Keratinocyte (primary cell): Measurements from ENCODE around the gene CAST. TPM values are rescaled to one million over a fixed set of nuclear protein-coding genes. Genes with fewer than 3 reads are reported as not detected.

Experiments used
- DNase-seq: peaks from one replicate; pipeline ENCODE4 v3.0.0-alpha.2; 2011; ENCODE audit warnings: low read depth, missing footprints, low spot score
- FAIRE-seq: peaks from 2 replicates; lab custom pipeline; 2011; peaks lifted over from hg19 to GRCh38; lab: Jason Lieb, UNC
- H2AFZ ChIP-seq: 2 replicates; pipeline ENCODE4 v1.6.0; 2012; ENCODE audit warnings: low read length, control low read depth, inconsistent platforms; ENCODE audit not compliant: control insufficient read depth
- H3K27ac ChIP-seq: 2 replicates; pipeline ENCODE4 v1.5.1; 2011; ENCODE audit warnings: low read length; ENCODE audit not compliant: control insufficient read depth, insufficient read depth
- H3K27me3 ChIP-seq: 3 replicates; pipeline ENCODE4 v1.6.0; 2011; ENCODE audit warnings: low read length; ENCODE audit not compliant: control insufficient read depth, insufficient read depth; ENCODE audit errors: extremely low read depth
- H3K36me3 ChIP-seq, 2 experiments: 2 replicates in 1 of 2; 3 replicates in 1 of 2; pipeline ENCODE4 v1.5.1; 2011; ENCODE audit warnings: low read length in 2 of 2, mild to moderate bottlenecking in 1 of 2; ENCODE audit not compliant: control insufficient read depth in 2 of 2, insufficient read depth in 2 of 2; ENCODE audit errors: extremely low read depth in 1 of 2
- H3K4me1 ChIP-seq: 3 replicates; pipeline ENCODE4 v1.5.1; 2011; ENCODE audit warnings: low read length; ENCODE audit not compliant: control insufficient read depth, insufficient read depth; ENCODE audit errors: extremely low read depth
- H3K4me2 ChIP-seq: 3 replicates; pipeline ENCODE4 v1.6.0; 2011; ENCODE audit warnings: low read depth, low read length; ENCODE audit not compliant: control insufficient read depth, insufficient read depth; ENCODE audit errors: extremely low read depth
- H3K4me3 ChIP-seq, 3 experiments: fragments of 200-600 bp in 1 of 3; sonication (generic) in 1 of 3; 2 replicates in 2 of 3; 3 replicates in 1 of 3; pipeline ENCODE4 v1.5.1; 2011 to 2016; ENCODE audit warnings: low read length in 3 of 3, mild to moderate bottlenecking in 3 of 3, control low read depth in 2 of 3, inconsistent platforms in 1 of 3, low read depth in 1 of 3, mixed read lengths in 1 of 3, mixed run types in 1 of 3, moderate library complexity in 1 of 3; ENCODE audit not compliant: control insufficient read depth in 2 of 3, insufficient read depth in 2 of 3; ENCODE audit errors: extremely low read depth in 1 of 3
- H3K79me2 ChIP-seq: 2 replicates; pipeline ENCODE4 v1.6.0; 2012; ENCODE audit warnings: low read length; ENCODE audit not compliant: control insufficient read depth, insufficient read depth
- H3K9ac ChIP-seq: 3 replicates; pipeline ENCODE4 v1.6.0; 2011; ENCODE audit warnings: low read length; ENCODE audit not compliant: control insufficient read depth, insufficient read depth; ENCODE audit errors: extremely low read depth
- H3K9me1 ChIP-seq: 3 replicates; pipeline ENCODE4 v1.6.0; 2011; ENCODE audit warnings: low read length; ENCODE audit not compliant: control insufficient read depth, insufficient read depth; ENCODE audit errors: extremely low read depth
- H3K9me3 ChIP-seq: 2 replicates; pipeline ENCODE4 v1.5.1; 2012; ENCODE audit warnings: low read depth, low read length; ENCODE audit not compliant: control insufficient read depth
- H4K20me1 ChIP-seq: 3 replicates; pipeline ENCODE4 v1.6.0; 2011; ENCODE audit warnings: low read length; ENCODE audit not compliant: control insufficient read depth, insufficient read depth; ENCODE audit errors: extremely low read depth
- EZH2 ChIP-seq: IDR thresholded peaks from one replicate; pipeline ENCODE4 v1.6.1; 2012; ENCODE audit warnings: inconsistent platforms, mild to moderate bottlenecking, low read length, moderate library complexity
- dilution Hi-C: fragments of 300-500 bp; cut with MboI; formaldehyde crosslinking; loops from one replicate; pipeline ENCODE4 v1.7.0; 2020; ENCODE audit warnings: low sequenced_read_pairs; ENCODE audit not compliant: extremely low pct_ligation_motif_present
- polyA plus RNA-seq, 5 experiments: library from polyadenylated mRNA; depleted of rRNA in 3 of 5; stranded (reverse) in 3 of 5; stranded (forward) in 1 of 5; unstranded in 1 of 5; fragments of >200 nt; gene quantifications; 1 replicate in 1 of 5; 2 replicates in 3 of 5; 3 replicates in 1 of 5; pipeline versions ENCODE4 v1.2.1 to v1.2.3, GENCODE V29; 2011 to 2012; ENCODE audit warnings: missing spikeins in 2 of 5, low read depth in 1 of 5, low replicate concordance in 1 of 5
- TF ChIP-seq, protein P1 (sequence below), 3 experiments: IDR thresholded peaks in 1 of 3; conservative IDR thresholded peaks in 1 of 3; optimal IDR thresholded peaks in 1 of 3; 2 replicates in 2 of 3; 3 replicates in 1 of 3; pipeline versions ENCODE3 to v1.5.1; 2011; ENCODE audit warnings: low read length in 3 of 3, mild to moderate bottlenecking in 3 of 3, moderate library complexity in 2 of 3, control low read depth in 1 of 3, inconsistent platforms in 1 of 3; ENCODE audit not compliant: insufficient read depth in 2 of 3; ENCODE audit errors: extremely low read depth in 1 of 3

Gene CAST
- polyA plus RNA-seq, 1 donor (not counting 4 experiments of a cell fraction or from before 2014, with no cell fraction given): 238 TPM

DNA sequence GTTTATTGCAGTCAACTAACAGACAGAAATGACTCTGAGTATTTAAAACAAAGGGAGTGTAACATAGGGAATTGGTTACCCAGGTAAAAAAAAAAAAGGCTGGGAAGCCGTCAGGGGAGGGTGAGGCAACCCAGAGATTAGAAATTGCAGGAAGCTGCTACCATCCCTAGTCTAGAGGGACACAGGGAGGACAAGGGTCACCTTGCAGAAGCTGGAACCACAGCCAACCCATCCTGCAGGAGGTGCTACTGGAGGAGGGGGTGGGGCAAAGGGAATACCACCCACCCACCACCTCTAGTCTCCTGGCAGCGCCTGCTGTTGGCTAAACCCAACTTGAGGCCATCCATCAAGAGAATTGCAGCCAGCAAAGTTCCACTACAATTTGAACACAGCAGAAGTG, 6.5 kb downstream of the CAST start:
- no peak for TF ChIP-seq EZH2
- TF ChIP-seq, protein P1, sequence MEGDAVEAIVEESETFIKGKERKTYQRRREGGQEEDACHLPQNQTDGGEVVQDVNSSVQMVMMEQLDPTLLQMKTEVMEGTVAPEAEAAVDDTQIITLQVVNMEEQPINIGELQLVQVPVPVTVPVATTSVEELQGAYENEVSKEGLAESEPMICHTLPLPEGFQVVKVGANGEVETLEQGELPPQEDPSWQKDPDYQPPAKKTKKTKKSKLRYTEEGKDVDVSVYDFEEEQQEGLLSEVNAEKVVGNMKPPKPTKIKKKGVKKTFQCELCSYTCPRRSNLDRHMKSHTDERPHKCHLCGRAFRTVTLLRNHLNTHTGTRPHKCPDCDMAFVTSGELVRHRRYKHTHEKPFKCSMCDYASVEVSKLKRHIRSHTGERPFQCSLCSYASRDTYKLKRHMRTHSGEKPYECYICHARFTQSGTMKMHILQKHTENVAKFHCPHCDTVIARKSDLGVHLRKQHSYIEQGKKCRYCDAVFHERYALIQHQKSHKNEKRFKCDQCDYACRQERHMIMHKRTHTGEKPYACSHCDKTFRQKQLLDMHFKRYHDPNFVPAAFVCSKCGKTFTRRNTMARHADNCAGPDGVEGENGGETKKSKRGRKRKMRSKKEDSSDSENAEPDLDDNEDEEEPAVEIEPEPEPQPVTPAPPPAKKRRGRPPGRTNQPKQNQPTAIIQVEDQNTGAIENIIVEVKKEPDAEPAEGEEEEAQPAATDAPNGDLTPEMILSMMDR (optimal IDR thresholded peaks at IDR 0.05 in 1 of 3, IDR thresholded peaks at IDR 0.05 in 1 of 3, conservative IDR thresholded peaks at IDR 0.05 in 1 of 3; ENCODE audit: extremely low read depth in 1 of 3, insufficient read depth in 2 of 3, low read length in 3 of 3): no peak
- no peak overlapping the region for H3K27ac ChIP-seq
- dilution Hi-C loops: no loop called here
- FAIRE-seq (no peak), DNase-seq (no peak)
- no peak overlapping the region for H3K9ac ChIP-seq
- no peaks in the 10 kb centered on the region for H3K9me1 ChIP-seq
- H3K4me1 ChIP-seq: peaks cover 11% of the 10 kb centered on the region
- no peak overlapping the region for H3K4me3 ChIP-seq
- H3K4me2 ChIP-seq: no peak overlapping the region
- H3K36me3 ChIP-seq: peaks cover 4% of the 10 kb centered on the region in 2 experiments
- no peaks in the 10 kb centered on the region for H3K27me3 ChIP-seq
- H4K20me1 ChIP-seq: peaks cover 9% of the 10 kb centered on the region
- no peak overlapping the region for H2AFZ ChIP-seq
- no peaks in the 10 kb centered on the region for H3K9me3 ChIP-seq
- peaks cover 90% of the 10 kb centered on the region for H3K79me2 ChIP-seq

DNA sequence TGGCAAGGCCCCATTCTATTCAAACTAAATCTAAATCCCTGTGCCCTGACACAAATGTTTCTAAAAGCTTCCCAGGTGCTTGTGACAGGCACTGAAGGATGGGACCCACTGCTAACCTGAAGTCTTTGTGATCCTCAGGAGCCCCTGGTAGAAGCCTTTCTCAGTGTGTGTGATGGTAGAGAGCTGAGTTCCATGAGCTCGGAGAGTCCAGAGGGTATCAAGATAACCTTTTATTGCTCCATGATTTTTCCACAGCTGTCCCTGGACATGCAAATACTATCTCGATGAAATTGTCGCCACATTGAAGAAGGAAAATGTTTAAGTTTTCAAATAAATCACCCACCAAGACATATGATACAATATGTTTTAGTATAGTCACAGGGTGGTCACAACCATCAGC, 7.7 kb downstream of the CAST start:
- Histone ChIP-seq H3K27me3 (no peaks in the 10 kb centered on the region), H3K27ac (no peak overlapping the region), H3K9ac (no peak overlapping the region), H3K9me3 (no peaks in the 10 kb centered on the region), H2AFZ (no peak overlapping the region), H3K4me3 (no peak overlapping the region), H3K4me2 (no peak overlapping the region), H3K36me3 (peaks cover 4 to 5% of the 10 kb centered on the region in 2 experiments), H4K20me1 (peaks cover 3% of the 10 kb centered on the region), H3K79me2 (peaks cover 81% of the 10 kb centered on the region), H3K4me1 (peaks cover under 1% of the 10 kb centered on the region), H3K9me1 (no peaks in the 10 kb centered on the region)
- dilution Hi-C loops: no loop called here
- FAIRE-seq: no peak
- TF ChIP-seq, protein P1 (optimal IDR thresholded peaks at IDR 0.05 in 1 of 3, IDR thresholded peaks at IDR 0.05 in 1 of 3, conservative IDR thresholded peaks at IDR 0.05 in 1 of 3; ENCODE audit: extremely low read depth in 1 of 3, insufficient read depth in 2 of 3, low read length in 3 of 3): no peak
- TF ChIP-seq EZH2: no peak
- no peak for DNase-seq
